A673 (cell line): ENCODE data around the gene MAGEB3.

ENCODE experiments used
- EZH2 ChIP-seq: fragments of 200-600 bp; sonication (generic); IDR thresholded peaks from 2 replicates; pipeline ENCODE4 v1.6.1; 2017; ENCODE audit warnings: borderline replicate concordance, low read depth, mild to moderate bottlenecking, mixed read lengths, antibody characterized with exemption, low read length; ENCODE audit not compliant: poor library complexity, severe bottlenecking
- TF ChIP-seq, protein P1 (sequence below): fragments of 300-800, 200-600 bp; sonication (generic); conservative IDR thresholded peaks from 2 replicates; pipeline ENCODE4 v1.5.1; 2017; ENCODE audit warnings: low read depth, mild to moderate bottlenecking, antibody characterized with exemption, low read length, moderate library complexity, mixed read lengths

DNA sequence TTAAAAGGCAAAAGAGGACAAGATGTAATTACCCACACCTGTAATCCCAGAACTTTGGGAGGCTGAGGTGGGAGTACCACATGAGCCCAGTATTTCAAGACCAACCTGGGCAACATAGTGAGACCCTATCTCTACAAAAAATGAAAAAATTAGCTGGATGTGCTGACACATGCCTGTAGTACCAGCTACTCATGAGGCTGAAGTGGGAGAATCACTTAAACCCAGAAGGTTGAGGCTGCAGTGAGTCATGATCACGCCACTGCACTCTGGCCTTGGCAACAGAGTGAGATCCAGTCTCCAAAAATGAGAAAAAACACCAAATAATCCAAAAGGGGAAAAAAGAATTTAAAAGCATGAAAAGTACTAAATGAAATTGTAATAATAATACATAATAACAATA lies 47.9 kb downstream of the MAGEB3 start:
- TF ChIP-seq, protein P1, sequence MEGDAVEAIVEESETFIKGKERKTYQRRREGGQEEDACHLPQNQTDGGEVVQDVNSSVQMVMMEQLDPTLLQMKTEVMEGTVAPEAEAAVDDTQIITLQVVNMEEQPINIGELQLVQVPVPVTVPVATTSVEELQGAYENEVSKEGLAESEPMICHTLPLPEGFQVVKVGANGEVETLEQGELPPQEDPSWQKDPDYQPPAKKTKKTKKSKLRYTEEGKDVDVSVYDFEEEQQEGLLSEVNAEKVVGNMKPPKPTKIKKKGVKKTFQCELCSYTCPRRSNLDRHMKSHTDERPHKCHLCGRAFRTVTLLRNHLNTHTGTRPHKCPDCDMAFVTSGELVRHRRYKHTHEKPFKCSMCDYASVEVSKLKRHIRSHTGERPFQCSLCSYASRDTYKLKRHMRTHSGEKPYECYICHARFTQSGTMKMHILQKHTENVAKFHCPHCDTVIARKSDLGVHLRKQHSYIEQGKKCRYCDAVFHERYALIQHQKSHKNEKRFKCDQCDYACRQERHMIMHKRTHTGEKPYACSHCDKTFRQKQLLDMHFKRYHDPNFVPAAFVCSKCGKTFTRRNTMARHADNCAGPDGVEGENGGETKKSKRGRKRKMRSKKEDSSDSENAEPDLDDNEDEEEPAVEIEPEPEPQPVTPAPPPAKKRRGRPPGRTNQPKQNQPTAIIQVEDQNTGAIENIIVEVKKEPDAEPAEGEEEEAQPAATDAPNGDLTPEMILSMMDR = no peak
- TF ChIP-seq EZH2 = no peak
